Heart right ventricle (tissue), 16 donors: ENCODE data around the gene CLCN6. TPM values are rescaled to one million over a fixed set of nuclear protein-coding genes. Genes with fewer than 3 reads are reported as not detected.

Experiments
- ATAC-seq, 8 donors: fragments of 200-7000 bp; cut with Tn5 transposase; one replicate each; pipeline ENCODE4 v1.9.1; 2020; ENCODE audit warnings: mild to moderate bottlenecking in 8 of 8, moderate library complexity in 8 of 8, moderate number of reproducible peaks in 1 of 8
- DNase-seq, 2 donors: peaks; one replicate each; pipeline ENCODE4 v3.0.0-alpha.2; 2020
- H3K27ac ChIP-seq, 10 donors: fragments of 200-600 bp; sonication (generic) in 2 of 10; one replicate each; pipeline versions ENCODE4 v1.5.0 to v1.8.0; 2020 to 2022; ENCODE audit warnings: mild to moderate bottlenecking in 3 of 10
- H3K27me3 ChIP-seq, 7 donors: fragments of 200-600 bp; one replicate each; pipeline ENCODE4 v1.8.0; 2021 to 2022; ENCODE audit warnings: mild to moderate bottlenecking in 2 of 7
- H3K36me3 ChIP-seq, 9 donors: fragments of 200-600 bp; sonication (generic) in 1 of 9; one replicate each; pipeline versions ENCODE4 v1.5.0 to v1.8.0; 2020 to 2022; ENCODE audit warnings: mild to moderate bottlenecking in 2 of 9
- H3K4me1 ChIP-seq, 9 donors: fragments of 200-600 bp; sonication (generic) in 1 of 9; one replicate each; pipeline versions ENCODE4 v1.5.0 to v1.8.0; 2020 to 2022; ENCODE audit warnings: mild to moderate bottlenecking in 4 of 9
- H3K4me3 ChIP-seq, 10 donors: fragments of 200-600 bp; sonication (generic) in 2 of 10; one replicate each; pipeline versions ENCODE4 v1.5.0 to v1.8.0; 2020 to 2022; ENCODE audit warnings: mild to moderate bottlenecking in 7 of 10, moderate library complexity in 2 of 10
- H3K9me3 ChIP-seq, 11 donors: fragments of 200-600 bp in 10 of 11; sonication (generic) in 2 of 11; one replicate each; pipeline versions ENCODE4 v1.5.0 to v1.8.0; 2013 to 2022; ENCODE audit warnings: mild to moderate bottlenecking in 2 of 11, control low read depth in 1 of 11, moderate library complexity in 1 of 11
- CTCF ChIP-seq, 9 donors: fragments of 200-600 bp; sonication (generic) in 2 of 9; IDR thresholded peaks; one replicate each; pipeline versions ENCODE4 v1.5.0 to v1.8.0; 2021 to 2022; ENCODE audit warnings: antibody characterized with exemption in 9 of 9, mild to moderate bottlenecking in 5 of 9, moderate library complexity in 1 of 9
- WGBS, 2 donors: extraction: QIAGEN DNeasy Blood & Tissue Kit; methylation state at CpG; one replicate each; pipeline ENCODE4 v1.1.7; 2013; ENCODE audit warnings: inconsistent platforms in 1 of 2; 5-methylcytosine and 5-hydroxymethylcytosine counted together
- intact Hi-C, 10 donors: fragments of 100-400 bp; cut with DNase I; formaldehyde crosslinking; loops; one replicate each; pipeline versions ENCODE4 v1.11.1 to v1.14.2; 2022
- polyA plus RNA-seq, 2 donors: library from polyadenylated mRNA; stranded (reverse); fragments of 200-250 nt; gene quantifications; one replicate each; pipeline ENCODE4 v1.2.3, GENCODE V29; 2013
- total RNA-seq, 10 donors: library from RNA; stranded (reverse); fragmentation: NEBNext Ultra II Directional in 3 of 10; extraction: Animal tissue kit (Norgen Biotek cat#: 25700) in 3 of 10; gene quantifications; one replicate each; pipeline versions ENCODE4 v1.2.1 to v1.2.4, GENCODE V29; 2021 to 2023
- donor health status: Arrhythmogenic right ventricular cardiomyopathy.
- donor health status: ischemic (EF 13 %, LVEDD 7.1; RV severe dilation, severe dysfunction).
- donor health status: healthy with polysubstance abuse.
- donor health status: DM: no; HTN: yes; CAD: no.
- donor health status: DM: no; HTN: no; CAD: no.
- donor health status: ischemic (EF 25% LVEDD 6.9; RV normal size, moderate dysfunction).
- donor health status: ischemic (EF 25% LVEDD 5.7; RV mildly dilated, moderate dysfunction).
- donor health status: healthy.
- donor health status: DM: yes; HTN: yes; CAD: no.
- donor health status: Ischemic cardiomyopathy.
- donor health status: ischemic (EF 35%, LVEDD 5.7; RV mildly dilated, moderate dysfunction).
- donor health status: nonischemic (EF 11% LVEDD 7.7; RV severe dilation, severe dysfunction).
- donor health status: DM: yes; HTN: yes; CAD: no.
- donor health status: PGD.
- donor health status: ischemic (EF 29% LVEDD 5.4; RV normal size, mild dysfunction).
- donor health status: nonischemic (EF 23%, LVEDD 6.1; RV moderate dilation, normal function).

The CLCN6 gene
- total and polyA plus RNA-seq, 12 donors: 9.1 to 20.9 (median 16.2) TPM

GRCh38 chr1:11796036-11796828, 9.8 kb upstream of the CLCN6 start:
- peak; percentile 23 to 76 (median 58) for ATAC-seq
- no peaks in the 10 kb centered on the region for H3K9me3 ChIP-seq
- H3K27me3 ChIP-seq: no peaks in the 10 kb centered on the region
- TF ChIP-seq CTCF (IDR thresholded peaks at IDR 0.05): no peak
- peaks cover 35 to 96% (median 72%) of the 10 kb centered on the region in 9 donors for H3K4me1 ChIP-seq
- 71 to 81% methylated on average over 15 of the region's 15 CpGs for WGBS, 2 donors
- H3K4me3 ChIP-seq: peak overlapping the region in 2 of 10 donors; percentile 16 to 21
- H3K36me3 ChIP-seq: peaks cover 0 to 99% (median 49%) of the 10 kb centered on the region in 9 donors
- intact Hi-C loops: no loop called here
- DNase-seq: peak in 1 of 2 donors; percentile 73
- H3K27ac ChIP-seq: peak overlapping the region; percentile 70 to 99 (median 96)

GRCh38 chr1:11797525-11798216, 8.3 kb upstream of the CLCN6 start:
- peak; percentile 65 to 69 for DNase-seq
- no peak overlapping the region for H3K4me3 ChIP-seq
- ATAC-seq: peak in 6 of 8 donors; percentile 24 to 71 (median 58)
- intact Hi-C loops: no loop called here
- H3K27me3 ChIP-seq: no peaks in the 10 kb centered on the region
- H3K4me1 ChIP-seq: peaks cover 24 to 96% (median 74%) of the 10 kb centered on the region in 9 donors
- 41 to 57% methylated on average over 6 of the region's 6 CpGs for WGBS, 2 donors
- peaks cover 0 to 90% (median 51%) of the 10 kb centered on the region in 9 donors for H3K36me3 ChIP-seq
- no peaks in the 10 kb centered on the region for H3K9me3 ChIP-seq
- no peak for TF ChIP-seq CTCF (IDR thresholded peaks at IDR 0.05)
- peak overlapping the region; percentile 70 to 99 (median 96) for H3K27ac ChIP-seq

- Histone ChIP-seq H3K4me1 (peaks cover 27 to 97% (median 85%) of the 10 kb centered on the region in 9 donors), H3K36me3 (peaks cover 0 to 75% (median 44%) of the 10 kb centered on the region in 9 donors), H3K4me3 (no peak overlapping the region), H3K27ac (peak overlapping the region in 7 of 10 donors; percentile 85 to 99 (median 98)), H3K27me3 (no peaks in the 10 kb centered on the region), H3K9me3 (no peaks in the 10 kb centered on the region)
- WGBS, 2 donors: 95 to 97% methylated on average over 5 of the region's 5 CpGs
- ATAC-seq (no peak), DNase-seq (no peak)
- intact Hi-C loops: no loop called here
- no peak for TF ChIP-seq CTCF (IDR thresholded peaks at IDR 0.05)
Observed at GRCh38 chr1:11799099-11799498, 6.9 kb upstream of the CLCN6 start.

- DNase-seq: no peak
- peak overlapping the region in 7 of 10 donors; percentile 4 to 100 (median 99) for H3K27ac ChIP-seq
- H3K27me3 ChIP-seq: no peaks in the 10 kb centered on the region
- intact Hi-C loops: loop anchor here in 3 of 10 donors (5.0 kb wide), 1 partner anchor 63 kb away; the partner anchor contains the start of gene AGTRAP (in 3 of the 3)
- H3K4me1 ChIP-seq: peaks cover 35 to 97% (median 87%) of the 10 kb centered on the region in 9 donors
- no peak overlapping the region for H3K4me3 ChIP-seq
- no peaks in the 10 kb centered on the region for H3K9me3 ChIP-seq
- ATAC-seq: no peak
- TF ChIP-seq CTCF (IDR thresholded peaks at IDR 0.05): no peak
- 96 to 99% methylated on average over 9 of the region's 9 CpGs for WGBS, 2 donors
- H3K36me3 ChIP-seq: peaks cover 0 to 67% (median 36%) of the 10 kb centered on the region in 9 donors
Observed at GRCh38 chr1:11799896-11800295, 6.1 kb upstream of the CLCN6 start.
